B cell (primary cell): Measurements from ENCODE around the gene SLC7A6. TPM values are rescaled to one million over a fixed set of nuclear protein-coding genes. Genes with fewer than 3 reads are reported as not detected.

Experiments used
- ATAC-seq: fragments of 200-7000 bp; cut with Tn5 transposase; one replicate; pipeline ENCODE4 v1.10.0; 2021; ENCODE audit warnings: low read depth, mild to moderate bottlenecking, moderate number of reproducible peaks, moderate library complexity
- CTCF ChIA-PET: fragments of 350-600 bp; sonication (Branson Sonifier 250); formaldehyde crosslinking; loops from one replicate; lab custom pipeline; 2021; ENCODE audit warnings: antibody characterized with exemption, inconsistent platforms; lab: Charles Lee
- POLR2A ChIA-PET: fragments of 350-600 bp; sonication (Branson Sonifier 250); formaldehyde crosslinking; loops from one replicate; lab custom pipeline; 2021; ENCODE audit warnings: antibody characterized with exemption; lab: Charles Lee
- DNase-seq: peaks from one replicate; pipeline ENCODE4 v3.0.0; 2013
- H2AFZ ChIP-seq: 2 replicates; pipeline ENCODE4 v1.6.1; 2012; ENCODE audit warnings: mild to moderate bottlenecking, low read depth, low read length; ENCODE audit not compliant: insufficient read depth, poor library complexity, severe bottlenecking
- H3K27ac ChIP-seq, 2 donors: 1 replicate in 1 of 2; 2 replicates in 1 of 2; pipeline ENCODE4 v1.5.1; 2012 to 2013; ENCODE audit warnings: low read length in 2 of 2, mild to moderate bottlenecking in 2 of 2, moderate library complexity in 1 of 2
- H3K27me3 ChIP-seq, 4 experiments: fragments of 200-600 bp in 1 of 4; sonication (generic) in 1 of 4; replicated peaks in 1 of 4; 1 replicate in 2 of 4; 2 replicates in 2 of 4; pipeline versions ENCODE4 v1.6.1 to v1.7.0; 2013 to 2016; ENCODE audit warnings: low read length in 3 of 4, mild to moderate bottlenecking in 2 of 4, mixed read lengths in 1 of 4, moderate library complexity in 1 of 4; ENCODE audit not compliant: insufficient read depth in 4 of 4, control insufficient read depth in 3 of 4; ENCODE audit errors: control extremely low read depth in 1 of 4
- H3K36me3 ChIP-seq, 2 experiments: replicated peaks in 1 of 2; 1 replicate in 1 of 2; 2 replicates in 1 of 2; pipeline versions ENCODE4 v1.6.1 to v1.7.1; 2013; ENCODE audit warnings: low read length in 1 of 2; ENCODE audit not compliant: insufficient read depth in 2 of 2, control insufficient read depth in 1 of 2; ENCODE audit errors: control extremely low read depth in 1 of 2, extremely low read depth in 1 of 2
- H3K4me1 ChIP-seq, 2 donors: fragments of 200-600 bp in 1 of 2; sonication (generic) in 1 of 2; 1 replicate in 1 of 2; 2 replicates in 1 of 2; pipeline versions ENCODE4 v1.5.1 to v1.6.1; 2013 to 2017; ENCODE audit warnings: low read length in 2 of 2; ENCODE audit not compliant: control insufficient read depth in 2 of 2, insufficient read depth in 2 of 2
- H3K4me2 ChIP-seq: replicated peaks from 2 replicates; pipeline ENCODE3; 2012; ENCODE audit warnings: mild to moderate bottlenecking, low read depth, low read length; ENCODE audit not compliant: poor library complexity, severe bottlenecking
- H3K4me3 ChIP-seq, 5 experiments: fragments of 200-600 bp in 1 of 5; sonication (generic) in 1 of 5; 1 replicate in 3 of 5; 2 replicates in 2 of 5; pipeline versions ENCODE4 v1.5.1 to v1.7.0; 2011 to 2016; ENCODE audit warnings: low read length in 4 of 5, mild to moderate bottlenecking in 4 of 5, low read depth in 2 of 5, control low read depth in 1 of 5, moderate library complexity in 1 of 5; ENCODE audit not compliant: insufficient read depth in 1 of 5; ENCODE audit errors: control extremely low read depth in 1 of 5, extremely low read depth in 1 of 5
- H3K79me2 ChIP-seq: fragments of 200-600 bp; sonication (generic); one replicate; pipeline ENCODE4 v1.6.0; 2016; ENCODE audit warnings: low read length; ENCODE audit not compliant: control insufficient read depth, insufficient read depth
- H3K9ac ChIP-seq: fragments of 200-600 bp; sonication (generic); 2 replicates; pipeline ENCODE4 v1.6.1; 2017; ENCODE audit warnings: mild to moderate bottlenecking, low read length, moderate library complexity
- H3K9me3 ChIP-seq, 3 donors: one replicate each; pipeline versions ENCODE4 v1.6.1 to v1.7.1; 2013; ENCODE audit warnings: low read length in 2 of 3; ENCODE audit not compliant: control insufficient read depth in 2 of 3, insufficient read depth in 1 of 3; ENCODE audit errors: control extremely low read depth in 1 of 3
- H4K20me1 ChIP-seq: 2 replicates; pipeline ENCODE4 v1.6.0; 2012; ENCODE audit warnings: mild to moderate bottlenecking, low read length; ENCODE audit not compliant: insufficient read depth, control insufficient read depth, poor library complexity, severe bottlenecking
- H3K27ac Mint-ChIP-seq: one replicate; pipeline ENCODE4 v1.8.0; 2021; ENCODE audit warnings: mixed read lengths
- H3K27me3 Mint-ChIP-seq: one replicate; pipeline ENCODE4 v1.8.0; 2021; ENCODE audit warnings: mixed read lengths
- H3K4me1 Mint-ChIP-seq: one replicate; pipeline ENCODE4 v1.8.0; 2021; ENCODE audit warnings: mixed read lengths
- H3K4me3 Mint-ChIP-seq: one replicate; pipeline ENCODE4 v1.8.0; 2021; ENCODE audit warnings: mixed read lengths
- H3K9me3 Mint-ChIP-seq: one replicate; pipeline ENCODE4 v1.8.0; 2022; ENCODE audit warnings: mixed read lengths; ENCODE audit not compliant: insufficient read depth
- CTCF ChIP-seq: fragments of 200-600 bp; IDR thresholded peaks from one replicate; pipeline ENCODE4 v1.8.0; 2022; ENCODE audit warnings: antibody characterized with exemption, mild to moderate bottlenecking
- EZH2 ChIP-seq: IDR thresholded peaks from 2 replicates; pipeline ENCODE4 v1.6.1; 2012; ENCODE audit warnings: borderline replicate concordance, low read depth, mild to moderate bottlenecking, moderate library complexity, low read length; ENCODE audit not compliant: insufficient read depth, poor library complexity, severe bottlenecking
- WGBS: methylation state at CpG from one replicate; pipeline ENCODE4 v1.1.5; 2013; ENCODE audit warnings: missing lambda C conversion rate; ENCODE audit not compliant: insufficient coverage; 5-methylcytosine and 5-hydroxymethylcytosine counted together
- intact Hi-C: fragments of 100-400 bp; cut with micrococcal nuclease; formaldehyde crosslinking; loops from one replicate; pipeline ENCODE4 v1.10.0; 2022
- polyA plus RNA-seq: library from polyadenylated mRNA; depleted of rRNA; stranded (reverse); fragments of >200 nt; gene quantifications from 2 replicates; pipeline ENCODE4 v1.2.3, GENCODE V29; 2012
- total RNA-seq, 2 donors: library from RNA; stranded (reverse); fragments of 120-200 nt in 1 of 2; gene quantifications; 1 replicate in 1 of 2; 2 replicates in 1 of 2; pipeline versions ENCODE4 v1.2.3 to v1.2.4, GENCODE V29; 2013 to 2022

SLC7A6 gene
- total and polyA plus RNA-seq, 2 donors (not counting 1 experiment from before 2014, with no cell fraction given) = 73.8 to 85.1 TPM

DNA sequence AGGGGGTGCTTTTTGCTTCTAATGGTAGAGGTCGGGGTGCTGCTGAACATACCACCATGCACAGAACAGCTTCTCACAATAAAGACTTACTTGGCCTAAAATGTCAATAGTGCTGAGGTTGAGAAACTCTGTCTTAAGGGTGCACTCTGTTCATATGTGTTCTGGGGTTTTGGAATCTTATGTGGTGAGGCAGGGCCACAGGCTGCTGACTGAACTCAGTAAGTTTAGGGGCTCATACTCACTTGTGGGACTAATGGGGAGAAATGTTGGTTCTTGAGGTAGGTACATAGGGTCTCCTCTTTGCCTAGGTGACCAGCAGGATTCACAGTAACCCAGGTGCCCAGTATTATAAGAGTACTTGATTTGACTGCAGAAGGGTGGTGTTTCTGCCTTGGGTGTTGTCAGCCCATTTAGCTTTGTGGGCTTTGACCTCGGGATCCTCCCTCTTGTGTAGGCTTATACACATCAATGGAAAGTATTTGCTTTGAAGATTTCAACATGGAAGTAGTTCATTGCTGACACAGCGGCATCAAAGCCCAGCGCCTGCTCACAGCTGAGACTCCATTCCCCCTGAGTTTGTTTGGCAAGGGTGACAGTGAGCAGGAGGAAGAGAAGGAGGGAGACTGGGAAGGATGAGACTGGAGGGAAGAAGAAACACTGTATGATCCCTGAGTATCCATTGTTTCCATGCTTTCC, 17.2 kb downstream of the SLC7A6 start:
- peaks cover 60% of the 10 kb centered on the region for H3K4me1 Mint-ChIP-seq
- peak overlapping the region; percentile 14 for H3K4me3 Mint-ChIP-seq
- no peaks in the 10 kb centered on the region for H3K27me3 Mint-ChIP-seq
- DNase-seq = no peak
- Histone ChIP-seq H3K27me3 (no peaks in the 10 kb centered on the region), H3K4me2 (no peak overlapping the region), H3K9ac (no peak overlapping the region), H3K9me3 (no peaks in the 10 kb centered on the region), H3K79me2 (peaks cover 67% of the 10 kb centered on the region), H3K36me3 (peaks cover 0 to 24% of the 10 kb centered on the region in 2 experiments), H4K20me1 (no peaks in the 10 kb centered on the region), H3K4me1 (peaks cover 52 to 68% of the 10 kb centered on the region in 2 donors), H3K27ac (peak overlapping the region in 1 of 2 donors; percentile 92), H2AFZ (no peak overlapping the region), H3K4me3 (no peak overlapping the region)
- intact Hi-C loops = no loop called here
- no peaks in the 10 kb centered on the region for H3K9me3 Mint-ChIP-seq
- ChIA-PET POLR2A (interaction anchor here (1.6 kb wide), 1 partner anchor 8 kb away, joined by 4 read pairs; no protein-coding TSS in a partner anchor), CTCF (interaction anchor here (2.7 to 3.7 kb wide), 2 partner anchors 17 to 20 kb away, joined by 10 to 18 read pairs; partner anchors contain the start of gene SLC7A6)
- TF ChIP-seq EZH2 = no peak
- no peak for TF ChIP-seq CTCF
- WGBS = 100% methylated on average over 1 of the region's 4 CpGs
- no peak for ATAC-seq
- peak overlapping the region; percentile 84 for H3K27ac Mint-ChIP-seq

DNA sequence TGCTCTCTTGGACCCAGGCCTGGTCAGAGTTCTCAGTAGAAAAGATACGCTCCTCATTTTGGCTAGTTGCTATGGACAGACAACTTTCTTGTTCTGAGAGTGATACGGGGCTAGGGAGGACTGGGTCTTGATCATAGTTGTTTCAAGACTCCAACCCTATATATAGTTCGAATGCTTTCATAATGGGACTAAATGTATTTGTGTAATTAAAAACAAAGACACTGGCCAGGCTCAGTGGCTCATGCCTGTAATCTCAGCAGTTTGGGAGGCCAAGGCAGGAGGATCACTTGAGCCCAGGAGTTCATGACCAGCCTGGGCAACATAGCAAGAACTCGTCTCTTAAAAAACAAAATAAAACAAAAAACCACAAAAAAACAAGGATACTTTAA, 17.7 kb downstream of the SLC7A6 start:
- no peak overlapping the region for H3K4me3 ChIP-seq
- H3K9ac ChIP-seq = no peak overlapping the region
- peak overlapping the region in 1 of 2 donors; percentile 92 for H3K27ac ChIP-seq
- no peaks in the 10 kb centered on the region for H3K27me3 Mint-ChIP-seq
- H3K4me2 ChIP-seq = no peak overlapping the region
- TF ChIP-seq CTCF = no peak
- no peak for TF ChIP-seq EZH2
- no peaks in the 10 kb centered on the region for H3K9me3 ChIP-seq
- H3K4me3 Mint-ChIP-seq = peak overlapping the region; percentile 14
- ChIA-PET POLR2A (no interaction called here), CTCF (interaction anchor here (3.7 kb wide), 1 partner anchor 20 kb away, joined by 18 read pairs; no protein-coding TSS in a partner anchor)
- H3K4me1 ChIP-seq = peaks cover 56 to 70% of the 10 kb centered on the region in 2 donors
- H3K4me1 Mint-ChIP-seq = peaks cover 62% of the 10 kb centered on the region
- WGBS = 100% methylated on average over 2 of the region's 4 CpGs
- intact Hi-C loops = no loop called here
- H4K20me1 ChIP-seq = no peaks in the 10 kb centered on the region
- H3K79me2 ChIP-seq = peaks cover 67% of the 10 kb centered on the region
- H2AFZ ChIP-seq = no peak overlapping the region
- H3K27me3 ChIP-seq = no peaks in the 10 kb centered on the region
- no peaks in the 10 kb centered on the region for H3K9me3 Mint-ChIP-seq
- no peak for ATAC-seq
- H3K27ac Mint-ChIP-seq = peak overlapping the region; percentile 84
- no peak for DNase-seq
- H3K36me3 ChIP-seq = peaks cover 0 to 24% of the 10 kb centered on the region in 2 experiments
